HG03045 (cell line): ENCODE measurements around the gene CNOT6L.
"Not testable (repeated sequence)": the region's sequence is repeated elsewhere in the genome, so short reads cannot be mapped to it uniquely, and the experiment has no call there.

Experiments used
- ATAC-seq: cut with Tn5 transposase; IDR thresholded peaks from one replicate; pipeline ENCODE4 v1.9.1; 2021; ENCODE audit warnings: mild to moderate bottlenecking, moderate library complexity; ENCODE audit not compliant: unreplicated experiment

The CNOT6L gene

DNA sequence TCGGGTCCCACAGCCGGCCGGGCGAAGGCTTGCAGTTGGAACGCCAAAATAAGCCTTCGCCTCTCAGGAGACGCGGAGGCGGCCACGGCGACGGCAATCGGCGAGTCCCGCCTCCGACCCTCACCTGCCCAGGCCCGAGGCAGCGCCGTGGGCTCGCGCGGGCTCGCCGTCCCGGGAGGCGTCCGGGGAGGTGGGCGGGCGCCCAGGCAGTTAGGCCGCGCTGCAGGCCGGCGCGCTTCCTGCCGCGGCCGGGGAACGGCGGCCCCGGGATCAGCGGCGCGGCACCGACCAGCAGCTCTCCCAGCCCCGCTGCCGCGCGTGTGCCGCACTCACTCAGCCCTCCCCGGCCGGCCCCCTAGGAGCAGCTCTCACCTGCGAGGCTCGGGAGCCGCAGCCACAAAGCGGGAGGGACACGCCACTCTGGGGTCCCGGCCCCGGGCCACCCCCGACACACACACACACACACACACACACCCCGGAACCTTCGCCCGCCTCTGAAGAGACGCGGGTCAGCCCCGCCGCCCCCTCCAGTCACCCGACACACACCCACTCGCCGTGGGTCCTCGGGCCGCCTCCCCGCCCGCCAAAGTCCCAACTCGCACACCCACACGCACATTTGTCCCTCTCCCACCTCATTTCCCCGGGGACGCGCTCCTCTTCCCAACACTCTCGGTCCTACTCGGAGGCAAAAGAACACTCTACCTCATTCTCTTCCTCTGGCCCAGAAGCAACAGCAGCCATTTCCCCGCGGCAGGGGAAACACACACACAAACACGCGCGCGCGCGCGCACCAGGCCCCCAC, at the start of gene CNOT6L:
Gene CNOT6L (minus strand): TSS at position 767 of the 802 bp plus-strand sequence. CDS start 60 bp downstream, at position 707.
- ATAC-seq, result peak; percentile 25

DNA sequence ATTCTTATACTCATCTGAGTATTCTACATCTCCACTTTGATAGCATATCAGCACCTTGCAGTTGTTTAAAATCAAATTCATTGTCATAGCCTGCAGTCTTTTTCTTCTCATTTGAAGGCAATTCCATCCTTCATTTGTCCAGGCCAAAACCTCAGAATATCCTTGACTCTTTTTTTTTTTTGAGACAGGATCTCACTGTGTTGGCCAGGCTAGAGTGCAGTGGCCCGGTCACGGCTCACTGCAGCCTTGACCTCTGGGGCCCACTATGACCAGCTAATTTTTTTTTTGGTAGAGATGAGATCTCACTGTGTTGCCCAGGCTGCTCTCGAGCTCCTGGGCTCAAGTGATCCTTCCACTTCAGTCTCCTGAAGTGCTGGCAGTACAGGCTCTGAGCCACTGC, 46.1 kb upstream of the CNOT6L start:
- no peak for ATAC-seq

DNA sequence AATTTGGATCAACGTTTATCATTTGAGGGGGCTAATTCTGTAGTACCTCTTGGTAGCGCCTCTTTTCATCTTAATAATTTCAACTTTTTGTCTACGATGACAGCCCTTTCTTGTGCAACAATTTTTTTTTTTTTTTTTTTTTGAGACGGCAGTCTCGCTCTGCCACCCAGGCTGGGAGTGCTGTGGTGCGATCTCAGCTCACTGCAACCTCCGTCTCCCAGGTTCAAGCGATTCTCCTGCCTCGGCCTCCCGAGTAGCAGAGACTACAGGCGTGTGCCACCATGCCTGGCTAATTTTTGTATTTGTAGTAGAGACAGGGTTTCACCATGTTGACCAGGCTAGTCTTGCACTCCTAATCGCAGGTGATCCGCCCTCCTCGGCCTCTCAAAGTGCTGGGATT, 44.2 kb upstream of the CNOT6L start:
- not testable (repeated sequence) for ATAC-seq

DNA sequence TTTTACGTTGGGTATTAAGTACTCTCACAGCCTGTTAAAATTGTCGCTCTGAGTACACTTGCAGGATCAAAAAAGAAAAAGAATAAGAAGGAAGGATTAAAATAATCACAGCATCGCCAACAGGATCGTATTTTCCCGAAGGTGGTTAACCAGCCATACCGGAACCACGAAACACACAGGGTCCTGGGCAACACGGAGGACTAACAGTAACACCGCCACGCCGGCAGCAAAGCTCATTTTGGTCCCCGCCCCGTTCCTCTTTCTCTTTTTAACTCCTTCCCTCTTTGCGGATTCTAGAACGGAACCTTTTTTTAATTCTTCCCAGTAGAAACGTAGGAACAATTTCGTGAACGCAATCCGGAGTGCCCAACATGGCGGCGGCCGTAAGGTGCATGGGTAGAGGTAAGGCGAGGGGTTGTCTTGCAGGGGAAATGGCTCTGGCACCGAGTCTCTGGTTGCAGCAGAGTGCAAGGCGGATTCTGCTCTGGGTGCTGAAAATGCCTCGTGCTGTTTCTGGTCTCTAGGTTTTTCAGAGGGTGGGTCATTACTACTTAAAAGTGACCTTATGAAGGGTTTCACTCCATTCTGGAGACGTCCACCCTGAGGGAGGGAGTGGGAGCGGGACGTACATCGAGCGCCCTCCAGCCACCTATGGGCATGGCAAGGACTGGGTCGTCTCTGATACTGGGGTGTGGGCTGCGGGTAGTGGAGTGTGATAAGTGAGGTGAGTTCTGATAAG, 43.5 kb upstream of the CNOT6L start, which contains the start of gene MRPL1:
Gene MRPL1 (plus strand): TSS at position 353 of the 739 bp plus-strand sequence. CDS start 19 bp downstream, at position 372.
- ATAC-seq, result peak; percentile 86

DNA sequence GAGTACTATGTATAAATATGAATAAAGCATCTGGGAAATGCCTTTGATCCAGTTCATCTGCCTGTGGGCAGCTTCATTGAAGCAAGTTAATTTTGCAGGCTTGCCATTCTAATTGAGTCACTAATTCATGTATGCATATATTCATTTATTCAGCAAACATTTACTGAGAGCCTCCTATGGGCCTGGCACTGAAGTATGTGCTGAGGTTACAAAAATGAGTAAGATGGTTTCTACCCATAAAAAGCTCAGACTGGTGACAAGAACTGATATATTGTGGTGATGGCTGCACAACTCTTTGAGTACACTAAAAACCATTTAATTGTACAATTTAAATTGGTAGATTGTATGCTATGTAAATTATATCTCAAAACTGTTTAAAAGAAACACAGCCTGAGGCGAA, 42.3 kb upstream of the CNOT6L start:
- ATAC-seq, result no peak

DNA sequence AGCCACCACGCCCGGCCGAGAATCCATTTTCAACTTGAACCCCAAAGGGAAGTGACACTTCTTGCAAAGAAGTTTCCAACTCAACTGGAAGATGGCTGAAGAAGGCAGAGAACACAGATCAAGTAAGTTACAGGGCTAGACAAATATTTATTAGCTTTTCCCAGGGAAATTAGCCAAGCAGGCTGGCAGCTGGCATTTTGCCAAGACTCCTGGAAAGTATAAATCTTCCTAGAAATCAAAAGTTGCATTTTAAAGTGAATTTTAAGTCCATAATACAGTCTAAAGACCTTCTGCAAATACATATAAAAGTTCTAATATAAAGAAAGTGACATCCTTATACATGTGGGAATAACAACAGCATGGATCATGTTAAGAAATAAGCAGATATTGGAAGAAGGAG, 40.1 kb upstream of the CNOT6L start:
- ATAC-seq, result no peak

DNA sequence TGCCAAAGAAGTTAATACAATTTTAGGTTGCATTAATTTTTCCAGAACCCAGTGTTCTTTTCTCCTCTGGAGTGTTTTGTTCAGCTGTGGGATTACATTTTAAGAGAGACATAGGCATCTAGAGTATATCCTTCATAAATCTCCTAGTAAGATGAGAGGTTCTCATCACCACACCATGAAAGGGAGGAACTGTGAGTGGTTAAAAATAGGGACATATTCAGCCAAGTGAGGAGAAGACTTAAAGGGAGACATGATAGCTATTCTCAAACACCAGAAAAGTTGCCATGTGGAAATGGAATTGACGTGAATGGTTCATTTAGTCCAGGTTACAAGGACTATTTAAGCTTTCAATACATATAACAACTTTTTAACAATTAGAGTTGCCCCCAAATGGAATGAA, 37.0 kb upstream of the CNOT6L start:
- ATAC-seq, result no peak

DNA sequence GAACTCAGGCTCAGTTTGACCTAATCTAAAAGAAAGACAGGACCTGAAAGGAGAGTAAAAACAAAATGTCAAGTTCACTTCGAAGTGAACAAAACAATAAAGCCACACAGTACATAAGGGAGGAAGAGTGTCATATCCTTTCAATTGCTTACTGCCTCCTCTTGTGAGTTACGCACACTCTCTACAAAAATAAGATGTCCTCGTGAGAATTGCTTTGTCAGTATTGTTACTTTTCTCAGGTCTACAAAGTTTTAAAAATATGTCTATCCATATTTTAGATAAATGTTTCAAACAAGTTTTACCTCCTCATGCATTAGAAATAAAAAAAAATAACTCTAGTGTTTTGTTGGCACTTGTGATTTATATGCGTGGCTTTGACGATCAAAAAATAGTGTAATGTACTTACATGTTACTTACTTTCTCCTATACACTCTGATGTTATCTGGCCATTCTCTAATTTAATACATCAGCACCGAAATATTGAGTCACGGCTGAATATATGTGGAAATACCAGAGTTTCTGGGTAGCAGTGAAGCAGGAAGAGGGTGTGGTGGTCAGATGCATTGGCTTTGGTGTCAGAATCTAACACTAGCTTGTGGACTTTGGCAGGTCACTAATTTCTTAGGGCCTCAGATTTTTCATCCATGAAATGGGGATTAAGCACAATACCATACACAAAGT, 35.4 kb upstream of the CNOT6L start:
- ATAC-seq, result no peak

DNA sequence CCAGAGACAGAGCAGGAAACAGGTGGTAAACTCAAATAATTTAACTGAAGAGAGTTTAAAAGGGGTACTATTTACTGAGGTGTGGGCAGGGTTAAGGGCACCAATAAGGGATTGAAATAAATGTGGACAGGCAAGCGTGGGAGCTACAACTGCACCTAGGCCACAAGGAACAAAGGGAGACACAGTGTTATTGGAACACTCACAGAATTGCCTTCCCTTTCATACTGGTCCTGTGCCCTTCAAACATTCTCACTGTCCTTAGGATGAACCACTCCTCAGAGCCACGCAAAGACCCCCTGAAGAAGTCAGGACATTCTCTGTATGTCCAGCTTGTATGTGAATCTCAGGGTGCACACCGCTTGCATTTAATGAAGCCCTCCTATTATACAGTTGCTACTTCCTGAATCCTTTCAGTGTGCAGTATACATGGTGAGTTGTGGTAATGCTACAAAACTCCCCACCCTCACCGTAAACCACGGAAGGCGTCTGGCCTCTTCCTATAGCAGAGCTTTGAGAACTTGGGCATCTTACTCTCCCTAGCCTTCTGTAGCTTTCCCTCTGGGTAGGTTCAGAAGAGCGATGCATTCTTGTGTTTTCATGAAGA, 33.8 kb upstream of the CNOT6L start:
- ATAC-seq, result peak; percentile 80

DNA sequence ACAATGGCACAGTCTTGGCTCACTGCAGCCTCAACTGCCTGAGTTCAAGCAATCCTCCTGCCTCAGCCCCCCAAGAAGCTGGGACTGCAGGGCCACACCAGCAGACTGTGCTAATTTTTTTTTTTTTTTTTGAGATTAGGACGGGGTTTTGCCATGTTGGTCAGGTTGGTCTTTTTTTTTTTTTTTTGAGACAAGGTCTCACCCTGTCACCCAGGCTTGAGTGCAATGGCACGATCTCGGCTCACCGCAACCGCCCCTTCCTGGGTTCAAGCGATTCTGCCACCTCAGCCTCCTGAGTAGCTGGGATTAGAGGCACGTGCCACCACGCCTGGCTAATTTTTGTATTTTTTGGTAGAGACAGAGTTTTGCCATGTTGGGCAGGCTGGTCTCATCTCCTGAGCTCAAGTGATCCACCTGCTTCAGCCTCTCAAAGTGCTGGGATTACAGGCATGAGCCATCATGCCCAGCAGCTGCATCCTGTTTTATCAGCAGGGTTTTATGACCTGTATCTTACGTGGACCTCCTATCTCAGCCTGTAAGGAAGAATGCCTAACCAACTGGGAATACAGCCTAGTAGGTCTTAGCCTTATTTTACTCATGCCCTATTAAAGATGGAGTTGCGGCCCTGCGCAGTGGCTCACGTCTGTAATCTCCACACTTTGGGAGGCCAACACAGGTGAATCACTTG, 30.3 kb upstream of the CNOT6L start:
- no peak for ATAC-seq

DNA sequence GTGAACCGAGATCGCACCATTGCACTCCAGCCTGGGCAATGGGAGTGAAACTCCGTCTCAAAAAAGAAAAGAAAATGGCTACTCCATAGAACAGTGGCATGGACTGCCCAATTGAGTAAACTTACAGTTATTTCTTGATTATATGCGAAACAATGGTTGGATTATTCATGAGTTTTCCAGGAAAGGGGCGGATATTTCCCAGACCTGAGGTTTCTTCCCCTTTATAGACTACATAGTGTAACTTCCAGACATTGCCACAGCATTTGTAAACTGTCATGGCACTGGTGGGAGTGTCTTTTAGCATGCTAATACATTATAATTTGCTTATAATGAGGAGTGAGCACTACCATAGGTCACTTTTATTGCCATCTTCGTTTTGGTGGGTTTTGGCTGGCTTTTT, 29.3 kb upstream of the CNOT6L start:
- no peak for ATAC-seq

DNA sequence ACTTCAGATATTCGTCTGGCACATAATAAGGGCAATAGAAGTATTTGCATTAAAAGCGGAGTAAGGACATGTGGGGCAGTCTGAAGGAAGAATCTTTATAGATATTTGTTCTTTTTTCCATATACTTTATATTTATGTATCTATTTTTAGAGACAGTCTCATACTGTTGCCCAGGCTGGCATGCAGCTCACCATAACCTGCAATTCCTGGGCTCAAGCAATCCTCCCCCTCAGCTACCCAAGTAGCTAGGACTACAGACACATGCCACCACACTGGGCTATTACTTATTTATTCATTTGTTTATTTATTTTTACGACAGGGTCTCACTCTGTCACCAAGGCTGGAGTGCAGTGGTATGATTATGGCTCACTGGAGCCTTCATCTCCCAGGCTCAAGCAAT, 26.8 kb upstream of the CNOT6L start:
- no peak for ATAC-seq

DNA sequence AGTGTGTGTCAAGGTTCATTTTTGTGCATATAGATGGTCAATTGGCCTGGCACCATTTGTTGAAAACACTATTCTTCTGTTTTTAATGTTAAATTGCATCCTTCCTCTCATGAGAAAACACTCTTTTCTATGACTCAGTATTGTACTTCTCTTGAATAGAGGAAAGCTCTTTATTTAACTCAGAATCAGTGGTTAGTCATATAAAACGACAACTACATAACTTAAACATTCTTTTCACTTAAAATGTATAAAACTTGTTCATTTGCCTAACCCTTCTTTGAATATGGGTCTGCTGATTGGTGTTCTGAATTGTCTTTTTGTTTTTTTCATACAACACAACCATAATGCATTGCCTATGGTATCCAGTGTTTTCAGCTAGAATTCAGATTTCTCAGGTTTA, 26.2 kb upstream of the CNOT6L start:
- no peak for ATAC-seq

DNA sequence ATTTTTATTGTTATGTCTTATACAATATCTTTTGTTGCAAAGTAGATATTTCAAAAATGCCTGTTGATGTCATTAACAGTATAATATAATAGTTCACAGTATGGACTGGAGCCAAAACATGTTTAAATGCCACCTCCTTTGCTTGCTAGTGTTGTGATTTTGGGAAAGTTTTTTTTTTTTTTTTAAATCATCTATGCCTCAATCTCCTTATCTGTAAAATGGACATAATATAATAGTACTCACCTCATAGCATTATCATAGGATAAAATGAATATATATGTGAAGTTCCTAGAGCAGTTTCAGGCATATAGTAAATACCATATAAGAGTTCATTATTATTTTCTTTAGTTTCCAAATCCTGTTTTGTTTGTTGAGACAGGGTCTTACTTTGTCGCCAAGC, 25.2 kb upstream of the CNOT6L start:
- ATAC-seq, result no peak

DNA sequence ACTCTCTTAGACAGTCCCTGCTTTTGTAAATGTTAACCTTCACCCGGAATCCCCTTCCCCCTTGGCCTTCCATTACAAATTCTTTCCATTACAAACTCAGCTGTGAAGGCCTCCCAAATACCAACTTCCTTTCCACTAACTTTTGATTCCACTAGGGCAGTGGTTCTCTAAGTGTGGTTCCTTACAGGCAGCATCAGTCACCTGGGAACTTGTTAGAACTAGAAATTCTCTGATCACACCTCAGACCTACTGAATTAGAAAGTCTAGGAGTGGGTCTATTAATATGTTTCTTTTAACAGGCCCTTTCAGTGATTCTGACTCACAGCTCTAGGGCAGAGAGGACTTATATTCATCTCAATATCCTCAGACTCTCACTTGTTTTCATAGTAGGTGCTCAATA, 24.5 kb upstream of the CNOT6L start:
- no peak for ATAC-seq

DNA sequence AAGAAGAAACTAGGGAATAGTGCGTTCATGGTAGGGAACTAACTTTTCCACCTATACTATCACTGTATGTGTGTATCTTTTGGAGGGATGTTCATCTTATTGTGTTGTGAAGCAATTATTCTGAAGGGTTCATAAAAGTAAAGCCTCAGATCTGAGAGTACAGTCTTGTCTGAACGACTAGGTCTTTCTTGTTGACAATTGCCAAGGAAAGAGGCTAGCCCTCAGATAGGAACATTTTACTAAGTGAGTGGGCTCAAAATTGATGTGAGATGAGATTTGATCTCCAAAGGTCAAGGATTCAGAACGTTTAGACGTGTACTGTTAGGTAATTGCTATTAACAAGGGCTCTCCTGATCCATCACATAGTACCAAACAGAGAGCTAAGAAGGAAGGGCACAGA, 15.2 kb upstream of the CNOT6L start:
- no peak for ATAC-seq

DNA sequence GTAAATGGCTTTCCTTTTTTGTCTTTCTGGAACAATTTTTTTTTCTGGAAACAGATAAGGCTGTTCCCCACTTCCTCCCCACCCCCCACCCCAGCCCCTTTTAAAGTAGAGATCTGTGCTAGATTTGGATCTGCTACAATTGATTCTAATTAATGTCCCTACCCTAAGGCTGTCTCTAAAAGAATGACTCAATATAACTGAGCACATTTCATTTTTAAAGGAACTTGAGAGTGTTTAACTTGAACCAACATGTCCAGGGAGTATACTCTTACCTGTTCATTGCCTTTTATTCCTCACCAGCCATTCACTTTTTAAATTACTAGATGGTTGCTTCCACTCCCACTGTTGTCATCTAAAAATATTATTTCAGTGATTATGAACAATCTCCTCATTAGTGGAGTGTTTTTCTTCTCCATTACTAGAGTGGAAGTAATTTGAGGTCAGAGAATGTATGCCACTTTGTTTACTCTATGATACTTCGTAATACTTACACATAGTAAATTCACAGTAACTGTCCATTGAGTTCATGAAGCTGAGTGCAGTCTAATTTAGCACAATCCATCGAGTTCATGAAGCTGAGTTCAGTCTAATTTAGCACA, 14.1 kb upstream of the CNOT6L start:
- no peak for ATAC-seq

DNA sequence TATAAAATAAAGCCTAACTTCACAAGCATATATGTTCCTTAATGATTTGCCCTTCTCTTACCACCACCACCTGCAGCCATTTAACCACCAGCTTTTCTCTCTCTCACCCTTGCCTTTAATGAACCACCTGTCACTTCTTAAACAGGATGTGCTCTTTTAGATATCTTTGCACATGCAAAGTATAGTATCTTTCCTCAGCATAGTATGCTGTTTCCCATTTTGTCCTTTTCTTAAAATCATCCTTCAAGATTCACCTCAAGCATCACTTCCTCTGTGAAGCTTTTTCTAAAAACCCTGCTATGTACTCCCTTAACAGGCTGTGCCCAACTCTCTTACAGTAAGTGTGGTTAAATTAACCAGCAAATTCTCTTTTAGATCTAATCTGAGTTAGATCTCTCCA, 8.2 kb upstream of the CNOT6L start:
- ATAC-seq, result no peak

DNA sequence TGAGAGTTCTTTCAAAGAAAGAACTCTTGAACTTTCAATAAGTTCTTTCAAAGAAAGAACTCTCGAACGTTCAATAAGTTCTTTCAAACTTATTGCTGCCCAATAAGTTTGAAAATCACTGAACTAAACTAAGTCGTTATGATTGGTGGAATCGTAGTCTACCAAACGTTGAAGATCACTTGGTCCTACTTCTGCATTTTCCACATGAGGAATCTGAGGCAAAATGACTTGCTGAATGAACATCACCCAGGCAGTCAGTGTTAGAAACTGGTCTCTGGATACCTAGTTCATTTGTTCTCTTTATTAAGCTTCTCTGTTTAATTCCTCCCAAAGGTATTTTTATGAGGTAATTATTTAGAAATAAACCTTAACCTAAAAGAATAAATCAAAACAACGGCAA, 7.1 kb upstream of the CNOT6L start:
- ATAC-seq, result no peak

DNA sequence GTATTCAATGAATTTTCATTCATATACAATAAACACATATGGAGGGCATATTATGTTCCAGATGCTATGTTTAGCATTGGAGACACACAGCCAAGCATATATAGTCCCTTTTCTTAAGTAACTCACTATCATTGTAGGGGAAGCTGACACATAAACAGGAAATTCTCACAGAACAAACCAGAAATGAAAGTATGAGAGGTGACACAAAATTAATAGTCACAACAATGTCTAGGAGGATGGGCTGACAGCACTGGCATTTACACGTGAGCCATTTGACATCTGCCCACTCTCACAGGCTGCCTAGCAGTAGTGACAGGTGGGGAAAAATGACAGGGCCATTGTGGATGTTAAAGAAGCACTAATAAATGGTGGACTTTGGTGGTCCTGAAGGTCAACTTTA, 2.6 kb upstream of the CNOT6L start:
- no peak for ATAC-seq
